ENCODE measurements around the gene HOXC10. TPM values are rescaled to one million over a fixed set of nuclear protein-coding genes. Genes with fewer than 3 reads are reported as not detected.
A peak's percentile ranks its signal among the peaks of the same experiment; 100 is the strongest.

Gene HOXC10
- total RNA-seq, 2 donors from 2014 or later: not detected

DNA sequence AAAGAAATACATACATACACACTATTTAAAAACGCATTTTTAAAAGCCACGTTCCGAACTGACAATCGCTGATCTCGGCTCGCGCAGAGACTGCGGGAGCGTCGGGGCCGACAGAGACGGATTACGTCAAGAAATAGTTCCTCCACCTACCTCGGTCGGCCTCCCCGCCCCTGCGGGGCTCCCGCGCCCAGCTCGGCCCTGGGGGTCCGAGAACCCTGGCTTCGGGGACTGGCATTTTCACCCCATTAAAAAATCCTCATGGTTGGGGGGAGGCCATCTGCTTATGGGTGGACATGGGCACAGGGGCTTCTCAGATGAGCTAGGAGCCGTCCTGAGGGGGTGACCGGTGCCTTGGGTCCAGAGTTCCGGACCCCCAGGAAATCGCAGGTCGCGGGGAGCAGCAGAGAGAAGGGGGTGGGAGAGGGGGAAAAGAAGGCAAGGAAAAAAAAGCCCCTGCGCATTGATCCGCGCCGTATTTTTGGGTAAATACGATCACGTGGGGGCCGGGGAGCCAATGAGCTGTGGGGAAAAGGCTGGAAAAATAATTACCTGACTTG, 14.7 kb downstream of the HOXC10 start:
- Histone ChIP-seq H3K27ac (no peak overlapping the region), H3K27me3 (peaks cover 63 to 85% of the 10 kb centered on the region in 2 donors), H3K9me3 (no peaks in the 10 kb centered on the region), H3K36me3 (no peaks in the 10 kb centered on the region), H3K4me1 (peaks cover 0 to 32% of the 10 kb centered on the region in 2 donors), H3K4me3 (peak overlapping the region in 1 of 2 donors; percentile 34)
- TF ChIP-seq CTCF (IDR thresholded peaks at IDR 0.05): no peak
- no peak for DNase-seq (ENCODE audit: low spot score)

GRCh38 chr12:54000116-54001114, 15.5 kb downstream of the HOXC10 start, which contains the start of gene HOXC9:
TSS of gene HOXC9 (plus strand) at chr12:54000161. CDS start at chr12:54000189, 28 bp downstream.
- Histone ChIP-seq H3K4me3 (peak within 1 kb of the TSS; percentile 9 to 34), H3K4me1 (peaks cover 0 to 24% of the 10 kb centered on the region in 2 donors), H3K36me3 (no peaks in the 10 kb centered on the region), H3K9me3 (no peaks in the 10 kb centered on the region), H3K27ac (no peak within 1 kb of the TSS), H3K27me3 (peaks cover 62 to 77% of the 10 kb centered on the region in 2 donors)
- TF ChIP-seq CTCF (IDR thresholded peaks at IDR 0.05): no peak
- no peak for DNase-seq (ENCODE audit: low spot score)

- no peak for TF ChIP-seq CTCF (IDR thresholded peaks at IDR 0.05)
- no peak for DNase-seq (ENCODE audit: low spot score)
- Histone ChIP-seq H3K9me3 (no peaks in the 10 kb centered on the region), H3K27ac (no peak overlapping the region), H3K36me3 (no peaks in the 10 kb centered on the region), H3K4me3 (no peak overlapping the region), H3K4me1 (peaks cover 0 to 20% of the 10 kb centered on the region in 2 donors), H3K27me3 (peaks cover 58 to 72% of the 10 kb centered on the region in 2 donors)
Observed at GRCh38 chr12:54001283-54002187, 16.6 kb downstream of the HOXC10 start.

- TF ChIP-seq CTCF (IDR thresholded peaks at IDR 0.05): no peak
- Histone ChIP-seq H3K27ac (no peak overlapping the region), H3K9me3 (no peaks in the 10 kb centered on the region), H3K4me3 (no peak overlapping the region), H3K27me3 (peaks cover 54 to 71% of the 10 kb centered on the region in 2 donors), H3K4me1 (peaks cover 0 to 24% of the 10 kb centered on the region in 2 donors), H3K36me3 (no peaks in the 10 kb centered on the region)
- DNase-seq (ENCODE audit: low spot score): no peak
Observed at GRCh38 chr12:54002278-54002914, 17.4 kb downstream of the HOXC10 start.

DNA sequence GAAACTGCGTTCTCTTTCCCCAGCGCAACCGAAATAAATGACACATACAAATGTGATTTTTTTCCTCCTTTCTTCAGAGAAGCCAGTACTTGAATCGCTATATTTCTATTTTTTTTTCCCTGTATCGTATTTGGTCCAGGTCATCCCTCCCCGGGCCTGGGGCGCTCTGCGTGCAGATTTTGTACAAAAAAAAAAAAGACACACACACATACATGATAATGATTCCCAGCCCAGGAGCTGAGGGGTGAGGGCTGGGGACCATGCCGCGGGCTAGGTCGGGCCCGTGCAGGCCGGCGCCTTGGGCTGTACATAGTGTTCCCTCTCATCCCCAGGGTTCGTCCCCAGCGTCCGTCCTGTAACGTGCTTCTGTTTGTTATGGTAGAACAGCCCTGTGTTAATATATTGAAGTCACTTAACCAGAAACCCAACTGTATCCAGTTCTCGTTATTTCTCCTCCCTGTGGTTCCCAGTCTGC, 18.0 kb downstream of the HOXC10 start:
- no peak for TF ChIP-seq CTCF (IDR thresholded peaks at IDR 0.05)
- Histone ChIP-seq H3K4me1 (peaks cover 0 to 24% of the 10 kb centered on the region in 2 donors), H3K27me3 (peaks cover 59 to 72% of the 10 kb centered on the region in 2 donors), H3K9me3 (no peaks in the 10 kb centered on the region), H3K27ac (no peak overlapping the region), H3K4me3 (no peak overlapping the region), H3K36me3 (no peaks in the 10 kb centered on the region)
- DNase-seq (ENCODE audit: low spot score): no peak

Measured in right atrium auricular region (tissue), 2 donors.